HG03575 (cell line): ENCODE results near the gene NCMAP.

ENCODE experiments used
- ATAC-seq: cut with Tn5 transposase; IDR thresholded peaks from one replicate; pipeline ENCODE4 v1.9.1; 2021; ENCODE audit not compliant: unreplicated experiment, insufficient number of reproducible peaks, low FRiP score; ENCODE audit errors: extremely low read depth

The NCMAP gene

GRCh38 chr1:24648919-24649318 lies 93.0 kb downstream of the NCMAP start:
- no peak for ATAC-seq

- ATAC-seq: no peak
These were observed 96.5 kb downstream of the NCMAP start for GRCh38 chr1:24652382-24652781.

GRCh38 chr1:24654010-24654409 lies 98.1 kb downstream of the NCMAP start:
- no peak for ATAC-seq

- ATAC-seq: no peak
These were observed 100.2 kb downstream of the NCMAP start for GRCh38 chr1:24656046-24656445.

GRCh38 chr1:24657781-24658180 lies 101.9 kb downstream of the NCMAP start:
- no peak for ATAC-seq
